HG02798 (cell line): ENCODE data around the gene PPM1L.

Experiments used
- ATAC-seq: cut with Tn5 transposase; IDR thresholded peaks from one replicate; pipeline ENCODE4 v1.9.1; 2021; ENCODE audit warnings: mild to moderate bottlenecking; ENCODE audit not compliant: unreplicated experiment, poor library complexity

Gene PPM1L

GRCh38 chr3:161025911-161026310, 269.9 kb downstream of the PPM1L start:
- no peak for ATAC-seq

- ATAC-seq: no peak
Measured at GRCh38 chr3:161026612-161027510, 270.8 kb downstream of the PPM1L start.

GRCh38 chr3:161028555-161029153, 272.6 kb downstream of the PPM1L start:
- no peak for ATAC-seq

DNA sequence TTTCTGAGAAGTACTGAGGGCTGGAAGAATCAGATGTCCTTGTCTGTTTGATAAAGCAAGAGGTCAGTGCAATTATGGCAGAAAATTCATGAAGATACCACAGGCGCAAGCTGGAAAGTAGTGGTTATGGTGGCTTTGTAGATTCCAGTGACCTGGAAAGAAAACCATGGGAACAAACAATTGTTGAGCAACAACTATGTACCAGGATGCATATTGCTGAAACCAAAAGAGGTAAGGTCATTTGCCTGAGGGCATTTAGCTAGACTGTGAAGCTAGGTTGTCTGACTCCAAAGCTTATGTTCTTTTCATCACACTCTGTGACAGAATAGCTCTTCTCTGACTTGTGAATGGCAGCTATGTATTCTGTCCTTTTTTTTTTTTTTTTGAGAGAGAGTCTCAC, 275.1 kb downstream of the PPM1L start:
- no peak for ATAC-seq

GRCh38 chr3:161034913-161035550, 279.0 kb downstream of the PPM1L start:
- peak; percentile 67 for ATAC-seq

GRCh38 chr3:161035711-161036110, 279.7 kb downstream of the PPM1L start:
- ATAC-seq: no peak

GRCh38 chr3:161038725-161039124, 282.7 kb downstream of the PPM1L start:
- no peak for ATAC-seq

- ATAC-seq: peak; percentile 42
Measured at GRCh38 chr3:161042023-161042501, 286.0 kb downstream of the PPM1L start.

DNA sequence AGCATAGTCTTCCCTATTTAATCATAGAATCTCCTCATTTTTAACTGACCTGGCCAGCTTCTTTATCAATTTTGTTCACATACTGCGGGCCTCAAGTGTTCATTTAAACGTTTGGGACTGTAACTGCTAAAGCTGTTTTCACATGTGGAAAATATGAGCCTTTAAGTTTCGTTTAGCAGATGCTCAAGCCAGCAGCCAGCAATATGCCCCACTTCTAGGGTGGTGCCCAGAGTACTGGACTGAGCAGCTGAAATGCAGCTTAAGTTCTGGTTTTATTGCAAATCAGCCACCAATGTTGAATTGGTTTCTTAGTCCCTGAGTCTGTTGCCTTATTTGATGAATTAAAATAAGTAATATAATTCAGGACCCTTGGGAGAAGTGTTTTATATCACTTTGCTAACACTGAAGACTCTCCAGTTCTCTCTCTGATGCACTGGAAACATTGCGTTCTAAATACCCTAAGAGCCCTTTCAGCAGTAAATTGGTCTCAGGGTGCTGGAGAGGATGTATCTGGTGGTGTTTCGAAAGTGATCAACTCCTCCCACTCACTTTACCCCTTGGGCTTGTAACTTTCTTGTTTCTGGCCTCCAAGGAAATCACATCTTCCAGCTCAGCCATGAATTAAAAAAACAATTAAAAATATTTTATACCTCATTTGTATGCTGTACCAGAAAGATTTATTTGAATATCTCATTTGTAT, 287.5 kb downstream of the PPM1L start:
- ATAC-seq: peak; percentile 88

- ATAC-seq: no peak
Measured at GRCh38 chr3:161049683-161050248, 293.7 kb downstream of the PPM1L start.

DNA sequence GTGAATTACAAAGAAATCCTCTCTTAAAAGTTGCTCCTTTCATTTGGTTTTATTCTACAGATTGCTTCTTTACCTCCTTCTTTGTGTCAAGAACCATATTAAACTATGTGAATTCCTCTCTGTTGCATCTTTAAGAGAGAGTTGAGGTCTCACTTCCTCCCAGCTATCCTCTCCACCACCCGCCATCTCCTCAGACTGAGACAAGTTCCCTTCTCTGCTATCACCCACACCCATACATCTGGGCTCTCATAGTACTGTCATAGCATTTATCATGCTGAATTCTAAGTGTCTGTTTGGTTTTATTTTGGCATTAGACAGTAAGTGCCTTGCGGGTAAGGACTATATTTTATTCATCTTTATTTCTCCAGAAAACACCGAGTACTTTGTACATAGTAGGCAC, 294.9 kb downstream of the PPM1L start:
- peak; percentile 50 for ATAC-seq

- no peak for ATAC-seq
Measured at GRCh38 chr3:161051856-161052255, 295.8 kb downstream of the PPM1L start.

DNA sequence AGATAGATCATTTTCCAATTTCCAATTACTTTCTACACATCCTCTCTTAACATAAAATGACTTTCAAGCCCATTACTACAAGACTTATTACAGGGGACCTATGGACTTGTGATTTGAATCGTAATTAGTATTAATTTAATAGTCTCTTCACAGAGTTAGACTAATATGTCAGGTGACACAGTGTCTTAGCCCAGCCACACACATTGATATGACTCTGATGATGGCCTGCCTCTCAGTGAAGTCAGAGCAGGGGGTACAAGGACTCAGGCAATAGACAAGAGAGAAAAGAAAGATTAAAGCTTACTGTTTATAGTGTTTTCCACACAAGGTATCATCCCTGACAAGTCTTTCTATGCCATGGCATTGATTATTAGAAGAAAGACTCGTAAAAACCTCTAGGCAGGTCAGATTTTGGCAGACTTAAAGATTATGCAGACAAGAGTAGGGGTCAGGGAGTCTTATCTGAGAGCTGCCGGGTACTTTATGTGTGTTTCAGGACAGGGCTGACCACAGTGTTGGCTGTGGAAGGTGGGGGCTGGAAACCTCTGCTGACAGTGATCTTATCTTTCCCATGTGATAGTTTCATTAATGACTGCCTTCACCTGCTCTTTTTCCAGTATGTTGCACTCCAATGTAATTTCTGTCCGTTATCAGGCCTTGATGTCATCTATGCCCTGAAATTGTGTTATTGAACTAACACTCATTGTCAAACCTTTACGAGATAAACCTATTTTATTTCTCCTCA, 299.0 kb downstream of the PPM1L start:
- ATAC-seq: no peak

GRCh38 chr3:161064413-161064812, 308.4 kb downstream of the PPM1L start:
- ATAC-seq: no peak

- ATAC-seq: no peak
Measured at GRCh38 chr3:161066930-161067329, 310.9 kb downstream of the PPM1L start.

GRCh38 chr3:161067335-161067734, 311.3 kb downstream of the PPM1L start:
- ATAC-seq: no peak

GRCh38 chr3:161069511-161070251, 313.6 kb downstream of the PPM1L start:
- ATAC-seq: peak; percentile 91

DNA sequence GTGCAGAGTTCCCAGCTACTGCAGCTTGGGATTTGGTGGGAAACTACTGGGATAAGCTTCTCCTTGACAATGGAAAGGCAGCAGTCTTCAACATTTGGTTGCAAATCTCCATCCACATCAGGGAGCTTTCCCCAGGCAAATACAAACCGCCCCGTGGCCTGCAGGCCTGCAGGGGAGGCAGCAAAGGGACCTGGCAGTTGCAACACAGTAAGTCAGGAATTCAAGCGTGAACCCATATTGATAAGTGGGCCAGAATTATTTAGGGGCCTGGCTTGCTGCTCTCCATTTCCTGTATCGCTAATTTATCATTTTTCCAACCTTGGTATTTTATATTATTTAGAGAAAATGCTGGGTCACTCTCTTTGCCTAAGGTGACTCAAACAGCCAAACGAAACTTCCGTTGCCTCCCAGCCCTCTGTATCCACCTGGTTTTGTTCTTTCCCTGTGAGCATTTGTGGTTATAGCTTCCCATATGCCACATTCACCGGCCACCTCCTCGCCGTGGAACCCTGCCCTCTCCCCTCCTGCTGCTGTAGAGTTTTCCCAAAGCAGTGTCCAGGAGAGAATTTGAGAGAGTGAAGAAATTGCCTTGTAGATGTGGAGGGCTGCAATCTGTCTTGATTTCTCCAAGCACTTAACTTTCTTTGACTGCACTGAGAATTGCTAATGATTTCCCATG, 314.4 kb downstream of the PPM1L start:
- no peak for ATAC-seq
